H1 (cell line): ENCODE data around the gene ASPHD2. TPM values are rescaled to one million over a fixed set of nuclear protein-coding genes. Genes with fewer than 3 reads are reported as not detected.

Source experiments
- CTCF ChIA-PET: fragments of 300-600 bp; sonication (Branson Sonifier 250); formaldehyde crosslinking; loops from one replicate; lab custom pipeline; 2021; ENCODE audit not compliant: partially characterized antibody; lab: Charles Lee
- POLR2A ChIA-PET: fragments of 300-600 bp; sonication (Branson Sonifier 250); formaldehyde crosslinking; loops from one replicate; lab custom pipeline; 2021; ENCODE audit warnings: inconsistent platforms; ENCODE audit not compliant: partially characterized antibody; lab: Charles Lee
- DNase-seq, 2 experiments: peaks; one replicate each; pipeline versions ENCODE4 v3.0.0 to v3.0.0-alpha.2; 2010 to 2022; ENCODE audit warnings: low spot score in 2 of 2, low read depth in 1 of 2, mixed read lengths in 1 of 2
- FAIRE-seq: peaks from 2 replicates; lab custom pipeline; 2011; peaks lifted over from hg19 to GRCh38; lab: Jason Lieb, UNC
- H2AFZ ChIP-seq: 2 replicates; pipeline ENCODE4 v1.8.1; 2012; ENCODE audit warnings: low read length, inconsistent platforms
- H2AK5ac ChIP-seq: 2 replicates; pipeline ENCODE4 v1.6.1; 2013; ENCODE audit warnings: low read depth, low read length
- H2BK120ac ChIP-seq: replicated peaks from 2 replicates; pipeline ENCODE3; 2013; ENCODE audit warnings: low read depth, low read length, inconsistent platforms
- H2BK12ac ChIP-seq: 2 replicates; pipeline ENCODE4 v1.6.1; 2013; ENCODE audit warnings: low read depth, low read length
- H2BK15ac ChIP-seq: 2 replicates; pipeline ENCODE4 v1.6.1; 2013; ENCODE audit warnings: low read length
- H2BK20ac ChIP-seq: 2 replicates; pipeline ENCODE4 v1.6.1; 2013; ENCODE audit warnings: low read length
- H2BK5ac ChIP-seq: 2 replicates; pipeline ENCODE4 v1.6.1; 2013; ENCODE audit warnings: low read depth, low read length
- H3K14ac ChIP-seq: 2 replicates; pipeline ENCODE4 v1.6.1; 2013; ENCODE audit warnings: inconsistent platforms; ENCODE audit not compliant: insufficient read length
- H3K18ac ChIP-seq: 2 replicates; pipeline ENCODE4 v1.6.1; 2013; ENCODE audit warnings: low read length; ENCODE audit errors: extremely low read depth
- H3K23ac ChIP-seq: 2 replicates; pipeline ENCODE4 v1.6.1; 2013; ENCODE audit warnings: inconsistent platforms; ENCODE audit not compliant: insufficient read length
- H3K23me2 ChIP-seq: 2 replicates; pipeline ENCODE4 v1.6.1; 2013; ENCODE audit warnings: low read depth, low read length
- H3K27ac ChIP-seq: 2 replicates; pipeline ENCODE4 v1.6.1; 2011; ENCODE audit warnings: low read depth, low read length, inconsistent platforms
- H3K27me3 ChIP-seq, 4 experiments: replicated peaks in 1 of 4; 1 replicate in 1 of 4; 2 replicates in 3 of 4; pipeline versions ENCODE4 v1.6.1 to v1.8.1; 2011 to 2013; ENCODE audit warnings: low read length in 3 of 4, mild to moderate bottlenecking in 3 of 4, inconsistent platforms in 2 of 4, mixed read lengths in 2 of 4, moderate library complexity in 1 of 4; ENCODE audit not compliant: control insufficient read depth in 3 of 4, insufficient read depth in 3 of 4; ENCODE audit errors: extremely low read depth in 1 of 4
- H3K36me3 ChIP-seq, 4 experiments: 2 replicates each; pipeline versions ENCODE4 v1.6.1 to v1.8.1; 2011 to 2013; ENCODE audit warnings: mild to moderate bottlenecking in 4 of 4, low read length in 3 of 4, moderate library complexity in 2 of 4, control low read depth in 1 of 4, inconsistent platforms in 1 of 4; ENCODE audit not compliant: insufficient read depth in 4 of 4, control insufficient read depth in 2 of 4
- H3K4ac ChIP-seq: replicated peaks from 2 replicates; pipeline ENCODE3; 2013; ENCODE audit warnings: low read length, low read depth, mixed read lengths, inconsistent platforms; ENCODE audit not compliant: insufficient read length
- H3K4me1 ChIP-seq, 4 experiments: replicated peaks in 1 of 4; 1 replicate in 1 of 4; 2 replicates in 3 of 4; pipeline versions ENCODE4 v1.6.1 to v1.8.1; 2011 to 2013; ENCODE audit warnings: low read length in 3 of 4, inconsistent platforms in 2 of 4, mixed read lengths in 1 of 4; ENCODE audit not compliant: insufficient read depth in 4 of 4, control insufficient read depth in 3 of 4
- H3K4me2 ChIP-seq, 2 experiments: 2 replicates each; pipeline versions ENCODE4 v1.6.1 to v1.8.1; 2011 to 2013; ENCODE audit warnings: low read depth in 2 of 2, low read length in 2 of 2, control low read depth in 1 of 2, inconsistent platforms in 1 of 2, mild to moderate bottlenecking in 1 of 2; ENCODE audit not compliant: insufficient read depth in 1 of 2
- H3K4me3 ChIP-seq, 4 experiments: fragments of 200-600, 300-600 bp in 1 of 4; sonication (generic), shearing (Covaris generic), sonication (Bioruptor Twin) in 1 of 4; 2 replicates each; pipeline versions ENCODE4 v1.5.1 to v1.8.1; 2011 to 2016; ENCODE audit warnings: low read length in 4 of 4, low read depth in 3 of 4, control low read depth in 2 of 4, inconsistent platforms in 2 of 4, mild to moderate bottlenecking in 2 of 4, mixed read lengths in 1 of 4, moderate library complexity in 1 of 4; ENCODE audit not compliant: insufficient read depth in 2 of 4; ENCODE audit errors: extremely low read depth in 1 of 4
- H3K56ac ChIP-seq: replicated peaks from 2 replicates; pipeline ENCODE3; 2013; ENCODE audit warnings: low read depth, mild to moderate bottlenecking, mixed read lengths, low read length, inconsistent platforms; ENCODE audit not compliant: insufficient read length
- H3K79me1 ChIP-seq: 2 replicates; pipeline ENCODE4 v1.6.1; 2013; ENCODE audit warnings: low read depth, low read length, control low read depth
- H3K79me2 ChIP-seq, 2 experiments: 2 replicates each; pipeline versions ENCODE4 v1.6.1 to v1.8.1; 2012 to 2013; ENCODE audit warnings: low read length in 2 of 2, mild to moderate bottlenecking in 2 of 2, inconsistent platforms in 1 of 2; ENCODE audit not compliant: insufficient read depth in 2 of 2, control insufficient read depth in 1 of 2
- H3K9ac ChIP-seq, 4 experiments: replicated peaks in 1 of 4; 1 replicate in 1 of 4; 2 replicates in 3 of 4; pipeline versions ENCODE4 v1.6.1 to v1.8.1; 2011 to 2013; ENCODE audit warnings: low read depth in 3 of 4, low read length in 3 of 4, control low read depth in 2 of 4, mild to moderate bottlenecking in 2 of 4, moderate library complexity in 2 of 4, inconsistent platforms in 1 of 4; ENCODE audit errors: extremely low read depth in 1 of 4
- H3K9me3 ChIP-seq, 2 experiments: 2 replicates each; pipeline versions ENCODE4 v1.6.1 to v1.8.1; 2012 to 2013; ENCODE audit warnings: mild to moderate bottlenecking in 2 of 2, moderate library complexity in 2 of 2, control low read depth in 1 of 2, inconsistent platforms in 1 of 2, low read depth in 1 of 2, low read length in 1 of 2, mixed read lengths in 1 of 2; ENCODE audit not compliant: insufficient read depth in 2 of 2
- H4K20me1 ChIP-seq, 2 experiments: replicated peaks in 1 of 2; 2 replicates each; pipeline versions ENCODE3 to v1.8.1; 2011 to 2013; ENCODE audit warnings: inconsistent platforms in 2 of 2, low read length in 2 of 2, mild to moderate bottlenecking in 1 of 2; ENCODE audit not compliant: insufficient read depth in 2 of 2, control insufficient read depth in 1 of 2
- H4K5ac ChIP-seq: 2 replicates; pipeline ENCODE4 v1.6.1; 2013; ENCODE audit warnings: low read length, low read depth, mixed read lengths, inconsistent platforms; ENCODE audit not compliant: insufficient read length
- H4K8ac ChIP-seq: 2 replicates; pipeline ENCODE4 v1.8.0; 2013; ENCODE audit warnings: mild to moderate bottlenecking, moderate library complexity, low read length, inconsistent platforms; ENCODE audit not compliant: insufficient read depth; ENCODE audit errors: extremely low read depth
- H4K91ac ChIP-seq: replicated peaks from 2 replicates; pipeline ENCODE3; 2013; ENCODE audit warnings: low read length, mixed read lengths, inconsistent platforms; ENCODE audit not compliant: insufficient read length
- CBX8 ChIP-seq: fragments of 300-800, 300-1000 bp; sonication (generic); IDR thresholded peaks from 2 replicates; pipeline ENCODE4 v1.7.1; 2016; ENCODE audit warnings: low read depth, low read length, borderline replicate concordance
- JUND ChIP-seq: IDR thresholded peaks from 2 replicates; pipeline ENCODE4 v1.6.1; 2011; ENCODE audit warnings: mild to moderate bottlenecking, improper control_type of control experiment, low read length
- KDM1A ChIP-seq: fragments of 200-600, 300-600 bp; sonication (generic); IDR thresholded peaks from 2 replicates; pipeline ENCODE4 v1.7.1; 2016; ENCODE audit warnings: mild to moderate bottlenecking, low read length, borderline replicate concordance
- KDM4A ChIP-seq: IDR thresholded peaks from one replicate; pipeline ENCODE4 v1.7.1; 2012; ENCODE audit warnings: low read depth, mild to moderate bottlenecking, moderate library complexity, low read length, inconsistent platforms; ENCODE audit not compliant: severe bottlenecking
- PHF8 ChIP-seq: fragments of 200-600 bp; sonication (generic); conservative IDR thresholded peaks from 2 replicates; pipeline ENCODE4 v1.7.1; 2012; ENCODE audit warnings: low read depth, mild to moderate bottlenecking, inconsistent platforms, low read length, moderate library complexity
- POLR2A ChIP-seq, 2 experiments: IDR thresholded peaks; 1 replicate in 1 of 2; 2 replicates in 1 of 2; pipeline ENCODE4 v1.6.1; 2011; ENCODE audit warnings: low read depth in 2 of 2, low read length in 2 of 2, mild to moderate bottlenecking in 2 of 2; ENCODE audit errors: control extremely low read depth in 1 of 2
- POLR2AphosphoS5 ChIP-seq: IDR thresholded peaks from 2 replicates; pipeline ENCODE4 v1.6.1; 2011; ENCODE audit warnings: low read depth, low read length
- RAD21 ChIP-seq, 2 experiments: IDR thresholded peaks in 1 of 2; conservative IDR thresholded peaks in 1 of 2; 2 replicates each; pipeline ENCODE4 v1.6.1; 2011; ENCODE audit warnings: low read depth in 2 of 2, low read length in 2 of 2, improper control_type of control experiment in 1 of 2, inconsistent platforms in 1 of 2, mild to moderate bottlenecking in 1 of 2, moderate library complexity in 1 of 2
- RFX5 ChIP-seq: IDR thresholded peaks from 2 replicates; pipeline ENCODE4 v1.6.1; 2011; ENCODE audit warnings: low read depth, low read length, improper control_type of control experiment, borderline replicate concordance
- SIN3A ChIP-seq, 2 experiments: IDR thresholded peaks in 1 of 2; conservative IDR thresholded peaks in 1 of 2; 2 replicates each; pipeline ENCODE4 v1.6.1; 2011 to 2012; ENCODE audit warnings: low read length in 2 of 2, improper control_type of control experiment in 1 of 2, low read depth in 1 of 2, mild to moderate bottlenecking in 1 of 2
- SIX5 ChIP-seq: IDR thresholded peaks from 2 replicates; pipeline ENCODE4 v1.6.1; 2011; ENCODE audit warnings: mild to moderate bottlenecking, low read depth, low read length
- SP1 ChIP-seq: IDR thresholded peaks from 2 replicates; pipeline ENCODE4 v1.6.1; 2011; ENCODE audit warnings: low read depth, low read length
- TCF12 ChIP-seq: IDR thresholded peaks from 2 replicates; pipeline ENCODE4 v1.6.1; 2011; ENCODE audit warnings: low read depth, mild to moderate bottlenecking, low read length
- WGBS, 2 experiments: shearing (Covaris generic) in 1 of 2; methylation state at CpG; one replicate each; pipeline versions ENCODE4 v1.1.6 to v1.1.7; 2013 to 2015; ENCODE audit warnings: low lambda C conversion rate in 2 of 2, mixed read lengths in 2 of 2, inconsistent platforms in 1 of 2, low coverage in 1 of 2, missing lambda C conversion rate in 1 of 2; ENCODE audit not compliant: insufficient replicate concordance in 2 of 2, insufficient coverage in 1 of 2, insufficient read length in 1 of 2; ENCODE audit errors: extremely low coverage in 1 of 2, missing lambda C conversion rate in 1 of 2; 5-methylcytosine and 5-hydroxymethylcytosine counted together
- polyA plus RNA-seq, 7 experiments: library from polyadenylated mRNA; depleted of rRNA in 3 of 7; stranded (reverse) in 5 of 7; unstranded in 2 of 7; fragments of >200 nt in 5 of 7; fragments of 200-250 nt in 2 of 7; gene quantifications; 1 replicate in 5 of 7; 2 replicates in 1 of 7; 4 replicates in 1 of 7; pipeline versions ENCODE4 v1.2.1 to v1.2.3, GENCODE V29; 2011 to 2013; ENCODE audit warnings: missing spikeins in 2 of 7, mixed read lengths in 2 of 7
- total RNA-seq: library from RNA; stranded (reverse); fragmentation: NEBNext Ultra II Directional; extraction: Animal tissue kit (Norgen Biotek cat#: 25700); gene quantifications from 2 replicates; pipeline ENCODE4 v1.2.1, GENCODE V29; 2021

Gene ASPHD2
- total and polyA plus RNA-seq, 2 of the 8 experiments (the other 6 are each of a cell fraction or from before 2014, with no cell fraction given), result 7.2 to 11.0 TPM

- Histone ChIP-seq H2AFZ (no peak overlapping the region), H3K36me3 (peaks cover 0 to 11% (median 0%) of the 10 kb centered on the region in 4 experiments; a peak in 2 of 8 replicates), H2BK20ac (no peak overlapping the region), H3K9ac (no peak overlapping the region), H2BK12ac (no peak overlapping the region), H3K4me2 (no peak overlapping the region), H2BK120ac (no peak overlapping the region), H3K4me3 (no peak overlapping the region), H3K27ac (no peak overlapping the region), H4K91ac (no peak overlapping the region), H3K14ac (no peak overlapping the region), H3K79me1 (no peaks in the 10 kb centered on the region), H2AK5ac (no peak overlapping the region), H3K79me2 (no peaks in the 10 kb centered on the region), H2BK15ac (no peak overlapping the region), H4K5ac (no peak overlapping the region), H3K4me1 (no peaks in the 10 kb centered on the region), H3K27me3 (no peaks in the 10 kb centered on the region), H3K23ac (no peak overlapping the region), H3K18ac (no peak overlapping the region), H2BK5ac (no peak overlapping the region; the same call in 1 of the 2 replicates), H4K8ac (no peak overlapping the region), H3K23me2 (no peaks in the 10 kb centered on the region), H3K56ac (no peak overlapping the region), H4K20me1 (peaks cover 0 to 3% of the 10 kb centered on the region in 2 experiments), H3K4ac (no peak overlapping the region), H3K9me3 (no peaks in the 10 kb centered on the region)
- ChIA-PET POLR2A (interaction anchor here (1.3 to 2.5 kb wide), 4 partner anchors 10 to 82 kb away, joined by 4 to 7 read pairs (median 4); partner anchors contain the start of genes HPS4 and SRRD), CTCF (interaction anchor here (0.7 to 4.1 kb wide), 11 partner anchors 8 to 69 kb away, joined by 3 to 13 read pairs (median 4); no protein-coding TSS in a partner anchor)
- DNase-seq, result no peak
- WGBS, 2 experiments, result 90% methylated on average over 17 of the region's 17 CpGs; no CpG with 5 or more reads in 1 of the 2 experiments
- no peak for FAIRE-seq
- TF ChIP-seq POLR2AphosphoS5 (no peak), CBX8 (no peak), RAD21 (IDR thresholded peaks at IDR 0.05 in 1 of 2, conservative IDR thresholded peaks at IDR 0.05 in 1 of 2; ENCODE audit: low read depth in 2 of 2, low read length in 2 of 2) (no peak), POLR2A (IDR thresholded peaks at IDR 0.05; ENCODE audit: control extremely low read depth in 1 of 2, low read depth in 2 of 2, low read length in 2 of 2) (no peak), JUND (no peak), KDM1A (no peak), TCF12 (no peak), RFX5 (no peak), KDM4A (no peak), SIN3A (conservative IDR thresholded peaks at IDR 0.05 in 1 of 2, IDR thresholded peaks at IDR 0.05 in 1 of 2; ENCODE audit: low read depth in 1 of 2, low read length in 2 of 2) (no peak), PHF8 (no peak), SP1 (no peak), SIX5 (no peak)
Observed at GRCh38 chr22:26446808-26447515, 17.9 kb downstream of the ASPHD2 start.
